GM18951 (cell line): Measurements from ENCODE around the gene ABHD5.

Source experiments
- POLR2A ChIP-seq: IDR thresholded peaks from 4 replicates; pipeline ENCODE4 v1.6.1; 2011; ENCODE audit warnings: mild to moderate bottlenecking; ENCODE audit not compliant: insufficient read length, insufficient read depth; ENCODE audit errors: extremely low read depth
- in situ Hi-C: fragments of 300-500 bp; cut with MboI; formaldehyde crosslinking; loops from one replicate; pipeline ENCODE4 v1.12.0; 2022; ENCODE audit warnings: low sequenced_read_pairs, mixed read lengths, inconsistent platforms; ENCODE audit not compliant: unreplicated experiment

The ABHD5 gene

DNA sequence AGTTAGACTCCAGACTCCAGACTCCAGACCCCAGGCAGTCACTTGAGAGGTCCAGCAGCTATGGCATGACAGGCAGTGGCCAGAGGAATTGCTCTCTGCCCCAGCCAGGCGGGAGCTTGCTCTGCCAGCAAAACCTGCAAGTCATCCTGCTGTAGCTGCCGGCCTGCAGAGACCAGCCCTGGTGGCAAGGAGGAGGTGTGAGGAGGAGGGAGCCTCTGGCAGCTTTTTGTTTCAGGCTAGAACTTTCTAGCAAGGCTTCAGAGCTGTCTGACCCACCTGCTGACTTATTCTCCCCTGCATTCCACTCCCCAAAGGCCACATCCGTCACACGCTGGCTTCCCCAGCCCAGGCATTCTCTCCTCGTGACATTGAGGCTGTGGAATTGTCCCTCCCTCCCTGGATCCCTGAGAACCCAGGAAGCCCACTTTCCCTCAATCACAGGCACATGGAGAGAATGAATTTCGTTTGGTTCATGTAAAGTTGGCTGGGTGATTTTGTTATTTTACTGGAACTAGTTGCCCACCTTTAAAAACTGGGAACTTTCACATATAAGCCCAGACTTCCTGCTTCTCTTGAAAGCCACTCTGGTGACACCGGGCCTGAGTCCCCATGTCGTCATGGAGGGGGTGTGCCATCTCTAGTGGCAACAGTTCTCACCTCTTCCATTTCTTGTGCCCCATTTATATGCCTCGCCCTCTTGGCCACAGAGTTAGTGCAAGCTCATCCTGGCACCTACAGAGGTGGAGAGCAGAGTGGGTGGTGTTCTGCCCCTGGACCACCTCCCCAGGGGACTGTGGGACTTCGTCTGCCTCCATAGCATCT is 82.7 kb downstream of the ABHD5 start:
- in situ Hi-C loops: no loop called here
- TF ChIP-seq POLR2A: no peak

GRCh38 chr3:43774799-43775198 is 84.1 kb downstream of the ABHD5 start:
- no peak for TF ChIP-seq POLR2A

DNA sequence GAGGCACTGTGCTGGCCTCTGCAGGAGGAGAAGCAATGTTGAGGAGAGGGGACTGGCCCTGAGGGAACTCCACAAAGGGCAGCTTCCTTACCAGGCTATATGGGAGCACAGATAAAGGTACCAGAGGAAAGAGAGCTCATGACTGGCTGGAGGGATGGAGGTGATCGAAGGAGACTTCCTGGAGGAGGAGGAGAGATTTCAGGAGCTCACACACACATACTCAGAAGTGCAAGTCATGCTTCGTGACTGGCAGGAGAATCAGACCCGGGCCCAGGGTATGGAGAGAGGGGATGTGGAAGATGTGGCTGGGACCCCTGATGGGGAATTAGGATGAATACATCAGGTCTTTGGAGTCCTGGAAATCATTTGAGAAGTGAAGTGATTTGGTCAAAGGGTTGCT is 85.4 kb downstream of the ABHD5 start:
- in situ Hi-C loops: no loop called here
- TF ChIP-seq POLR2A: no peak

More at GRCh38 chr3:43774799-43775198, 84.1 kb downstream of the ABHD5 start:
- in situ Hi-C loops: no loop called here

- in situ Hi-C loops: no loop called here
- TF ChIP-seq POLR2A: no peak
These were observed 89.1 kb downstream of the ABHD5 start for GRCh38 chr3:43779850-43780249.

DNA sequence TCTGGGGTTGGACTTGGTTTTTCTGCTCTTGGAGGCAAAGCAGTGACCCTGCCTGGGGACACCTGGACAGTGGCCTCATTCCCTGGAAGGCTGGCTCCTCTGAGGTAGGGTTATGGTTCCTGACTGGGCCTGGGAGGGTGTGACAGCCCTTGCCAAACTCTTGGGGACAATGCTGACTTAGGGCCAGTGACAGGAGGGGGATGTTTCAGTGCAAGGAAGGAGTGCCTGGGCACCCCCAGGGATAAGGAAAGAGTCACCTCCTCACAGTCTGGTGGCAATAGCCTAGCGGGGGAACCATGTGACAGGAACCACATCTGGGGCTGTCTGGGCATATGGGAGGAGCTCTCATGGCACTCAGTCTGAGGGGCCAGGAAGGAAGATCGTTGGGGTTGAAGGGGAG is 91.8 kb downstream of the ABHD5 start:
- in situ Hi-C loops: no loop called here

More for the DNA sequence above, 91.8 kb downstream of the ABHD5 start:
- no peak for TF ChIP-seq POLR2A
